GM21825 (cell line): ENCODE data around the gene DTX1.

Experiments used
- ATAC-seq: cut with Tn5 transposase; IDR thresholded peaks from one replicate; pipeline ENCODE4 v1.9.1; 2021; ENCODE audit warnings: mild to moderate bottlenecking, moderate library complexity; ENCODE audit not compliant: unreplicated experiment

DTX1 gene

GRCh38 chr12:113092607-113093408 lies 36.3 kb downstream of the DTX1 start:
- ATAC-seq, result no peak

- no peak for ATAC-seq
Observed at GRCh38 chr12:113093409-113094101, 37.0 kb downstream of the DTX1 start.

- no peak for ATAC-seq
Observed at GRCh38 chr12:113094738-113095137, 38.2 kb downstream of the DTX1 start.

GRCh38 chr12:113095405-113095804 lies 38.9 kb downstream of the DTX1 start:
- no peak for ATAC-seq

GRCh38 chr12:113096675-113097461 lies 40.3 kb downstream of the DTX1 start:
- no peak for ATAC-seq

GRCh38 chr12:113097716-113098440 lies 41.3 kb downstream of the DTX1 start:
- no peak for ATAC-seq

GRCh38 chr12:113098441-113099028 lies 42.0 kb downstream of the DTX1 start:
- ATAC-seq, result peak; percentile 75

GRCh38 chr12:113099364-113099763 lies 42.8 kb downstream of the DTX1 start:
- ATAC-seq, result no peak

GRCh38 chr12:113099764-113100163 lies 43.2 kb downstream of the DTX1 start:
- no peak for ATAC-seq

- no peak for ATAC-seq
Observed at GRCh38 chr12:113101751-113102150, 45.2 kb downstream of the DTX1 start.

- ATAC-seq, result no peak
Observed at GRCh38 chr12:113102811-113103210, 46.3 kb downstream of the DTX1 start.

GRCh38 chr12:113103756-113104450 lies 47.4 kb downstream of the DTX1 start:
- no peak for ATAC-seq

GRCh38 chr12:113104953-113105510 lies 48.5 kb downstream of the DTX1 start:
- ATAC-seq, result no peak

GRCh38 chr12:113105606-113106271 lies 49.2 kb downstream of the DTX1 start:
- no peak for ATAC-seq

- no peak for ATAC-seq
Observed at GRCh38 chr12:113106361-113106760, 49.8 kb downstream of the DTX1 start.

- ATAC-seq, result no peak
Observed at GRCh38 chr12:113108308-113108707, 51.8 kb downstream of the DTX1 start.

GRCh38 chr12:113109360-113109759 lies 52.8 kb downstream of the DTX1 start:
- no peak for ATAC-seq

- no peak for ATAC-seq
Observed at GRCh38 chr12:113109872-113110599, 53.5 kb downstream of the DTX1 start.
